ENCODE measurements around the gene TAGLN2. TPM values are rescaled to one million over a fixed set of nuclear protein-coding genes. Genes with fewer than 3 reads are reported as not detected.

Gene TAGLN2
- total and polyA plus RNA-seq, 9 of the 15 experiments (the other 6 are each of a cell fraction or from before 2014, with no cell fraction given): 192 to 683 (median 455) TPM

GRCh38 chr1:159929155-159930051 lies 4.1 kb upstream of the TAGLN2 start (continued):
- TF ChIP-seq ZNF280B (CRISPR knock-in tag; IDR thresholded peaks at IDR 0.05) (no peak), GATA2 (CRISPR knock-in tag; IDR thresholded peaks at IDR 0.05) (no peak), SIX5 (IDR thresholded peaks at IDR 0.05; ENCODE audit: borderline replicate concordance in 1 of 2, insufficient read depth in 1 of 2, low read depth in 1 of 2, low read length in 2 of 2) (no peak), HMGN3 (IDR thresholded peaks at IDR 0.05; ENCODE audit: borderline replicate concordance, extremely low read depth, insufficient read length, low read depth, low read length) (peak; percentile 45), ARID1B (IDR thresholded peaks at IDR 0.05) (0 out of 2 replicates have a peak, but pooled peaks have one; percentile 20), CBX1 (IDR thresholded peaks at IDR 0.05; ENCODE audit: low read depth) (no peak), E2F3 (CRISPR knock-in tag; IDR thresholded peaks at IDR 0.05) (no peak), ID3 (CRISPR knock-in tag; IDR thresholded peaks at IDR 0.05) (no peak), ID3 (tag; IDR thresholded peaks at IDR 0.05) (no peak), ATF6 (CRISPR knock-in tag; IDR thresholded peaks at IDR 0.05) (no peak), FOXP1 (CRISPR knock-in tag; IDR thresholded peaks at IDR 0.05) (0 out of 2 replicates have a peak, but pooled peaks have one; percentile 66), ESRRB (CRISPR knock-in tag; IDR thresholded peaks at IDR 0.05; ENCODE audit: borderline replicate concordance) (no peak), SAP30 (IDR thresholded peaks at IDR 0.05; ENCODE audit: borderline replicate concordance, insufficient read depth, low read depth, low read length, poor library complexity, severe bottlenecking) (no peak), DEAF1 (CRISPR knock-in tag; IDR thresholded peaks at IDR 0.05) (no peak), ZFP36 (IDR thresholded peaks at IDR 0.05; ENCODE audit: low read depth, low read length, partially characterized antibody) (no peak), ZNF398 (CRISPR knock-in tag; IDR thresholded peaks at IDR 0.05) (no peak), ZNF324 (CRISPR knock-in tag; IDR thresholded peaks at IDR 0.05) (no peak), ZC3H4 (CRISPR knock-in tag; IDR thresholded peaks at IDR 0.05; ENCODE audit: borderline replicate concordance) (no peak)
